Measurements from ENCODE around the gene IFT122. TPM values are rescaled to one million over a fixed set of nuclear protein-coding genes. Genes with fewer than 3 reads are reported as not detected.
"Not testable (repeated sequence)": the region's sequence is repeated elsewhere in the genome, so short reads cannot be mapped to it uniquely, and the experiment has no call there.

IFT122 gene
- polyA plus RNA-seq, 6 donors from 2014 or later: 4.4 to 9.7 (median 5.1) TPM; not detected in 1

GRCh38 chr3:129473769-129474152, 33.7 kb downstream of the IFT122 start:
- DNase-seq: no peak
- Mint-ChIP-seq H3K4me3 (no peak overlapping the region), H3K9me3 (no peaks in the 10 kb centered on the region), H3K4me1 (no peaks in the 10 kb centered on the region), H3K27me3 (no peaks in the 10 kb centered on the region), H3K36me3 (peaks cover 27 to 37% of the 10 kb centered on the region in 2 donors), H3K27ac (peak overlapping the region in 2 of 6 donors; percentile 1 to 41)
- ATAC-seq (ENCODE audit: low read depth in 2 of 2): no peak

- peaks cover 26 to 28% of the 10 kb centered on the region in 2 donors for H3K36me3 Mint-ChIP-seq
Observed at GRCh38 chr3:129474984-129475804, 35.2 kb downstream of the IFT122 start.

GRCh38 chr3:129475863-129476262, 35.8 kb downstream of the IFT122 start:
- ATAC-seq (ENCODE audit: low read depth in 2 of 2): no peak
- Mint-ChIP-seq H3K9me3 (no peaks in the 10 kb centered on the region), H3K4me1 (peaks cover 0 to 2% (median 0%) of the 10 kb centered on the region in 3 donors), H3K27me3 (no peaks in the 10 kb centered on the region), H3K36me3 (peaks cover 28 to 30% of the 10 kb centered on the region in 2 donors), H3K27ac (peak overlapping the region in 1 of 6 donors; percentile 70), H3K4me3 (no peak overlapping the region)
- DNase-seq: no peak

More at GRCh38 chr3:129474984-129475804, 35.2 kb downstream of the IFT122 start:
- H3K4me3 Mint-ChIP-seq: peak overlapping the region in 1 of 8 donors; percentile 50
- peaks cover 0 to 2% (median 0%) of the 10 kb centered on the region in 3 donors for H3K4me1 Mint-ChIP-seq
- DNase-seq (no peak), ATAC-seq (ENCODE audit: low read depth in 2 of 2) (no peak)
- no peaks in the 10 kb centered on the region for H3K27me3 Mint-ChIP-seq
- no peak overlapping the region for H3K27ac Mint-ChIP-seq
- H3K9me3 Mint-ChIP-seq: no peaks in the 10 kb centered on the region

GRCh38 chr3:129476586-129476985, 36.6 kb downstream of the IFT122 start:
- H3K27me3 Mint-ChIP-seq: no peaks in the 10 kb centered on the region
- H3K4me3 Mint-ChIP-seq: no peak overlapping the region
- H3K27ac Mint-ChIP-seq: peak overlapping the region in 1 of 6 donors; percentile 69
- DNase-seq (no peak), ATAC-seq (ENCODE audit: low read depth in 2 of 2) (no peak)
- no peaks in the 10 kb centered on the region for H3K9me3 Mint-ChIP-seq
- peaks cover 0 to 2% (median 0%) of the 10 kb centered on the region in 3 donors for H3K4me1 Mint-ChIP-seq
- H3K36me3 Mint-ChIP-seq: peaks cover 24 to 30% of the 10 kb centered on the region in 2 donors

- not testable (repeated sequence) for H3K4me1 Mint-ChIP-seq; DNase-seq; H3K27me3 Mint-ChIP-seq; ATAC-seq (ENCODE audit: low read depth in 2 of 2); H3K9me3 Mint-ChIP-seq; H3K4me3 Mint-ChIP-seq
- H3K27ac Mint-ChIP-seq: peak overlapping the region in 1 of 6 donors; percentile 87
- peaks cover 16 to 26% of the 10 kb centered on the region in 2 donors for H3K36me3 Mint-ChIP-seq
Observed at GRCh38 chr3:129481225-129481765, 41.3 kb downstream of the IFT122 start.

- Mint-ChIP-seq H3K27me3 (no peaks in the 10 kb centered on the region), H3K36me3 (peaks cover 11 to 21% of the 10 kb centered on the region in 2 donors), H3K4me1 (peaks cover 0 to 2% (median 0%) of the 10 kb centered on the region in 3 donors), H3K9me3 (no peaks in the 10 kb centered on the region), H3K27ac (peak overlapping the region in 1 of 6 donors; percentile 37), H3K4me3 (no peak overlapping the region)
- no peak for ATAC-seq (ENCODE audit: low read depth in 2 of 2)
- no peak for DNase-seq
Observed at GRCh38 chr3:129481766-129482332, 41.8 kb downstream of the IFT122 start.

- no peaks in the 10 kb centered on the region for H3K27me3 Mint-ChIP-seq
- H3K27ac Mint-ChIP-seq: no peak overlapping the region
- no peak overlapping the region for H3K4me3 Mint-ChIP-seq
- peaks cover 0 to 2% (median 0%) of the 10 kb centered on the region in 3 donors for H3K4me1 Mint-ChIP-seq
- peaks cover 4 to 19% of the 10 kb centered on the region in 2 donors for H3K36me3 Mint-ChIP-seq
- DNase-seq (no peak), ATAC-seq (ENCODE audit: low read depth in 2 of 2) (no peak)
- H3K9me3 Mint-ChIP-seq: no peaks in the 10 kb centered on the region
Observed at GRCh38 chr3:129482721-129483120, 42.7 kb downstream of the IFT122 start.

- Mint-ChIP-seq H3K27me3 (no peaks in the 10 kb centered on the region), H3K27ac (peak overlapping the region in 2 of 6 donors; percentile 37 to 71), H3K9me3 (no peaks in the 10 kb centered on the region), H3K4me1 (peaks cover 0 to 2% (median 0%) of the 10 kb centered on the region in 3 donors), H3K4me3 (no peak overlapping the region), H3K36me3 (peaks cover 0 to 19% of the 10 kb centered on the region in 2 donors)
- ATAC-seq (ENCODE audit: low read depth in 2 of 2) (no peak), DNase-seq (no peak)
Observed at GRCh38 chr3:129483870-129484269, 43.8 kb downstream of the IFT122 start.

GRCh38 chr3:129485146-129485545, 45.1 kb downstream of the IFT122 start:
- H3K4me3 Mint-ChIP-seq; H3K9me3 Mint-ChIP-seq; H3K27ac Mint-ChIP-seq; H3K27me3 Mint-ChIP-seq; DNase-seq; ATAC-seq (ENCODE audit: low read depth in 2 of 2); H3K4me1 Mint-ChIP-seq: not testable (repeated sequence)
- peaks cover 4 to 13% of the 10 kb centered on the region in 2 donors for H3K36me3 Mint-ChIP-seq

GRCh38 chr3:129485721-129486663, 46.0 kb downstream of the IFT122 start:
- no peaks in the 10 kb centered on the region for H3K4me1 Mint-ChIP-seq
- no peaks in the 10 kb centered on the region for H3K27me3 Mint-ChIP-seq
- no peaks in the 10 kb centered on the region for H3K9me3 Mint-ChIP-seq
- H3K27ac Mint-ChIP-seq: peak overlapping the region in 2 of 6 donors; percentile 19 to 82
- peaks cover 4 to 8% of the 10 kb centered on the region in 2 donors for H3K36me3 Mint-ChIP-seq
- DNase-seq (no peak), ATAC-seq (ENCODE audit: low read depth in 2 of 2) (no peak)
- H3K4me3 Mint-ChIP-seq: no peak overlapping the region

GRCh38 chr3:129486664-129487035, 46.6 kb downstream of the IFT122 start:
- ATAC-seq (ENCODE audit: low read depth in 2 of 2) (no peak), DNase-seq (no peak)
- H3K4me3 Mint-ChIP-seq: no peak overlapping the region
- peak overlapping the region in 1 of 6 donors; percentile 19 for H3K27ac Mint-ChIP-seq
- H3K27me3 Mint-ChIP-seq: no peaks in the 10 kb centered on the region
- H3K36me3 Mint-ChIP-seq: peaks cover 4 to 8% of the 10 kb centered on the region in 2 donors
- H3K9me3 Mint-ChIP-seq: no peaks in the 10 kb centered on the region
- H3K4me1 Mint-ChIP-seq: no peaks in the 10 kb centered on the region

GRCh38 chr3:129487183-129487867, 47.3 kb downstream of the IFT122 start:
- ATAC-seq (ENCODE audit: low read depth in 2 of 2) (no peak), DNase-seq (no peak)
- Mint-ChIP-seq H3K4me1 (no peaks in the 10 kb centered on the region), H3K4me3 (no peak overlapping the region), H3K36me3 (peaks cover 4 to 8% of the 10 kb centered on the region in 2 donors), H3K27ac (no peak overlapping the region), H3K27me3 (no peaks in the 10 kb centered on the region), H3K9me3 (no peaks in the 10 kb centered on the region)
